NOMO-1 treated with DMSO at 0.1 percent for 48 hours (cell line): ENCODE measurements around the gene FAM210A.

Experiments used
- DNase-seq: peaks from one replicate; lab custom pipeline; 2025; ENCODE audit not compliant: unreplicated experiment; lab: John Stamatoyannopoulos, UW

The FAM210A gene

GRCh38 chr18:13646633-13647032 lies 79.7 kb downstream of the FAM210A start:
- no peak for DNase-seq

- no peak for DNase-seq
These were observed 81.3 kb downstream of the FAM210A start for GRCh38 chr18:13645093-13645492.

- DNase-seq = no peak
These were observed 83.1 kb downstream of the FAM210A start for GRCh38 chr18:13643261-13643751.

- no peak for DNase-seq
These were observed 83.9 kb downstream of the FAM210A start for GRCh38 chr18:13642440-13642827.

- no peak for DNase-seq
These were observed 84.6 kb downstream of the FAM210A start for GRCh38 chr18:13641551-13642439.

GRCh38 chr18:13640266-13640860 lies 86.0 kb downstream of the FAM210A start:
- no peak for DNase-seq

GRCh38 chr18:13638719-13639595 lies 87.4 kb downstream of the FAM210A start:
- DNase-seq = no peak

GRCh38 chr18:13635046-13635445 lies 91.3 kb downstream of the FAM210A start:
- DNase-seq = no peak

- DNase-seq = no peak
These were observed 92.7 kb downstream of the FAM210A start for GRCh38 chr18:13633700-13634099.

GRCh38 chr18:13630716-13631268 lies 95.6 kb downstream of the FAM210A start:
- no peak for DNase-seq

GRCh38 chr18:13629841-13630715 lies 96.3 kb downstream of the FAM210A start:
- DNase-seq = peak; percentile 59

GRCh38 chr18:13628211-13628610 lies 98.1 kb downstream of the FAM210A start:
- no peak for DNase-seq

GRCh38 chr18:13627639-13628038 lies 98.7 kb downstream of the FAM210A start:
- DNase-seq = no peak

- no peak for DNase-seq
These were observed 99.8 kb downstream of the FAM210A start for GRCh38 chr18:13626544-13626908.

- DNase-seq = no peak
These were observed 100.4 kb downstream of the FAM210A start for GRCh38 chr18:13625843-13626543.

- DNase-seq = no peak
These were observed 101.0 kb downstream of the FAM210A start for GRCh38 chr18:13625355-13625754.

GRCh38 chr18:13624563-13625237 lies 101.7 kb downstream of the FAM210A start:
- DNase-seq = no peak

- no peak for DNase-seq
These were observed 102.5 kb downstream of the FAM210A start for GRCh38 chr18:13623871-13624270.

- DNase-seq = no peak
These were observed 103.0 kb downstream of the FAM210A start for GRCh38 chr18:13623348-13623747.
